GM12891 (cell line): ENCODE measurements around the gene MTMR3.

Source experiments
- POLR2A ChIP-seq: IDR thresholded peaks from 2 replicates; pipeline ENCODE4 v1.6.1; 2011; ENCODE audit warnings: low read depth, low read length, control low read depth
- POLR2AphosphoS5 ChIP-seq: IDR thresholded peaks from 2 replicates; pipeline ENCODE4 v1.6.1; 2011; ENCODE audit warnings: low read depth, low read length, control low read depth
- TAF1 ChIP-seq: IDR thresholded peaks from 2 replicates; pipeline ENCODE4 v1.6.1; 2011; ENCODE audit warnings: low read depth, low read length, control low read depth

DNA sequence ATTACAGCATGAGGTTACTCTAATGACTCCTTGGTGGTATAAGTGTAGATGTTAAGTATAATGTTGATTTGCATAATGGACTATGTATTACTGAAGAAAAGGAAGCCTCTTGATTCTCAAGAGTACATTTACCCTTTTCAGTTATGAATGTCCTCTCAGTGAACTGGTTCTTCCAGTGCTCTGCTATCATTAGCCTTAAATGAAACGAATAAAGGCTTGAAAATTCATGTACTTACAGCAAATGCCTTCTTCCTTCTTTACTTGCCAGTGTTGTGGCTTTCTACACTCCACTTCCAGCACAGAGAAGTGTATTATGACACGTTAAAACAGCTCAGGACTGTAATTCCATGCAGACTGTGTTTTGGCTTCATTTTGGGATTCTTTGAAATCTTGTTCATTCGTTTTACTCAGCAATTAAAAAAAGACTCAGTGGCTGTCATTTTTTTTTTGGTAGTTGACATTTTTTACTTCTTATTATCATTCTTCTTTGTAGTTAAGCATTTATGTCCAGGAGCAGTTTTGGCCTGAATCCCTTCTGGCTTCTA lies 96.9 kb downstream of the MTMR3 start:
- TF ChIP-seq POLR2AphosphoS5, result no peak
- TF ChIP-seq TAF1, result no peak
- no peak for TF ChIP-seq POLR2A
